Fibroblast of skin of back (primary cell): ENCODE measurements around the gene NRXN3.

Source experiments
- DNase-seq: peaks from one replicate; pipeline ENCODE4 v3.0.0-alpha.2; 2013

The NRXN3 gene

GRCh38 chr14:79656496-79656895 lies 1486.3 kb downstream of the NRXN3 start:
- DNase-seq = no peak

GRCh38 chr14:79658221-79658620 lies 1488.0 kb downstream of the NRXN3 start:
- no peak for DNase-seq

GRCh38 chr14:79658769-79659168 lies 1488.6 kb downstream of the NRXN3 start:
- no peak for DNase-seq

GRCh38 chr14:79660053-79660939 lies 1490.1 kb downstream of the NRXN3 start:
- DNase-seq = no peak

GRCh38 chr14:79661752-79662151 lies 1491.6 kb downstream of the NRXN3 start:
- DNase-seq = peak; percentile 33

- no peak for DNase-seq
Observed at GRCh38 chr14:79663453-79663852, 1493.3 kb downstream of the NRXN3 start.

- no peak for DNase-seq
Observed at GRCh38 chr14:79665556-79665955, 1495.4 kb downstream of the NRXN3 start.

- DNase-seq = no peak
Observed at GRCh38 chr14:79668951-79669350, 1498.8 kb downstream of the NRXN3 start.

- DNase-seq = no peak
Observed at GRCh38 chr14:79670811-79671210, 1500.6 kb downstream of the NRXN3 start.

GRCh38 chr14:79680087-79680486 lies 1509.9 kb downstream of the NRXN3 start:
- DNase-seq = no peak

- DNase-seq = no peak
Observed at GRCh38 chr14:79686196-79686595, 1516.0 kb downstream of the NRXN3 start.

GRCh38 chr14:79690960-79691359 lies 1520.8 kb downstream of the NRXN3 start:
- no peak for DNase-seq

- DNase-seq = no peak
Observed at GRCh38 chr14:79693935-79694334, 1523.8 kb downstream of the NRXN3 start.

- DNase-seq = no peak
Observed at GRCh38 chr14:79695307-79695706, 1525.1 kb downstream of the NRXN3 start.

- DNase-seq = no peak
Observed at GRCh38 chr14:79698298-79698711, 1528.1 kb downstream of the NRXN3 start.

- DNase-seq = no peak
Observed at GRCh38 chr14:79699206-79699605, 1529.0 kb downstream of the NRXN3 start.

- DNase-seq = no peak
Observed at GRCh38 chr14:79701371-79701770, 1531.2 kb downstream of the NRXN3 start.

GRCh38 chr14:79702197-79702596 lies 1532.0 kb downstream of the NRXN3 start:
- no peak for DNase-seq

- no peak for DNase-seq
Observed at GRCh38 chr14:79703209-79703608, 1533.0 kb downstream of the NRXN3 start.

GRCh38 chr14:79704041-79704807 lies 1534.1 kb downstream of the NRXN3 start:
- DNase-seq = no peak

GRCh38 chr14:79705126-79705894 lies 1535.1 kb downstream of the NRXN3 start:
- no peak for DNase-seq

- DNase-seq = no peak
Observed at GRCh38 chr14:79706382-79706781, 1536.2 kb downstream of the NRXN3 start.
